ENCODE data around the gene MYO19.

The MYO19 gene

GRCh38 chr17:36486204-36487194 is 48.2 kb downstream of the MYO19 start, which contains the start of gene ZNHIT3:
ZNHIT3 (plus strand) TSS chr17:36486681; CDS start chr17:36486700, 19 bp downstream.
- TF ChIP-seq POLR2AphosphoS5 (IDR thresholded peaks at IDR 0.05; ENCODE audit: low read depth, low read length) = no peak; the same call in 1 of the 2 replicates
- peak; percentile 53; the same call in 1 of the 2 replicates for TF ChIP-seq TAF1 (IDR thresholded peaks at IDR 0.05; ENCODE audit: borderline replicate concordance, insufficient read depth, low read length)
- TF ChIP-seq SIN3A (IDR thresholded peaks at IDR 0.05; ENCODE audit: borderline replicate concordance, insufficient read depth, low read length) = peak; percentile 13; the same call in 1 of the 2 replicates
- TF ChIP-seq FOXP2 (optimal IDR thresholded peaks at IDR 0.05; ENCODE audit: borderline replicate concordance, extremely low read depth, extremely low read length, insufficient read depth) = peak; percentile 97
- peak in 1 of 2 experiments; percentile 71; a peak in 3 of 4 replicates for TF ChIP-seq REST (IDR thresholded peaks at IDR 0.05; ENCODE audit: insufficient read depth in 1 of 2, low read depth in 2 of 2, low read length in 2 of 2)

- TF ChIP-seq SIN3A (IDR thresholded peaks at IDR 0.05; ENCODE audit: borderline replicate concordance, insufficient read depth, low read length) (no peak), FOXP2 (optimal IDR thresholded peaks at IDR 0.05; ENCODE audit: borderline replicate concordance, extremely low read depth, extremely low read length, insufficient read depth) (no peak), TAF1 (IDR thresholded peaks at IDR 0.05; ENCODE audit: borderline replicate concordance, insufficient read depth, low read length) (no peak), POLR2AphosphoS5 (IDR thresholded peaks at IDR 0.05; ENCODE audit: low read depth, low read length) (no peak), REST (IDR thresholded peaks at IDR 0.05; ENCODE audit: insufficient read depth in 1 of 2, low read depth in 2 of 2, low read length in 2 of 2) (no peak)
Observed at GRCh38 chr17:36485805-36486203, 48.9 kb downstream of the MYO19 start.

- no peak for TF ChIP-seq FOXP2 (optimal IDR thresholded peaks at IDR 0.05; ENCODE audit: borderline replicate concordance, extremely low read depth, extremely low read length, insufficient read depth)
- no peak for TF ChIP-seq SIN3A (IDR thresholded peaks at IDR 0.05; ENCODE audit: borderline replicate concordance, insufficient read depth, low read length)
- TF ChIP-seq TAF1 (IDR thresholded peaks at IDR 0.05; ENCODE audit: borderline replicate concordance, insufficient read depth, low read length) = no peak
- TF ChIP-seq POLR2AphosphoS5 (IDR thresholded peaks at IDR 0.05; ENCODE audit: low read depth, low read length) = no peak
- no peak for TF ChIP-seq REST (IDR thresholded peaks at IDR 0.05; ENCODE audit: insufficient read depth in 1 of 2, low read depth in 2 of 2, low read length in 2 of 2)
Observed at GRCh38 chr17:36485027-36485426, 49.6 kb downstream of the MYO19 start.

GRCh38 chr17:36482611-36483504 is 51.8 kb downstream of the MYO19 start:
- TF ChIP-seq FOXP2 (optimal IDR thresholded peaks at IDR 0.05; ENCODE audit: borderline replicate concordance, extremely low read depth, extremely low read length, insufficient read depth) (peak; percentile 74), REST (IDR thresholded peaks at IDR 0.05; ENCODE audit: insufficient read depth in 1 of 2, low read depth in 2 of 2, low read length in 2 of 2) (0 out of 4 replicates have a peak, but pooled peaks of 1 of the 2 experiments have one; percentile 15), SIN3A (IDR thresholded peaks at IDR 0.05; ENCODE audit: borderline replicate concordance, insufficient read depth, low read length) (no peak)

Measured in PFSK-1 (cell line).